HG02973 (cell line): Measurements from ENCODE around the gene IGFBP4.

Source experiments
- ATAC-seq: cut with Tn5 transposase; IDR thresholded peaks from one replicate; pipeline ENCODE4 v1.9.1; 2021; ENCODE audit warnings: moderate library complexity; ENCODE audit not compliant: unreplicated experiment

The IGFBP4 gene

GRCh38 chr17:40431231-40431602, 12.0 kb upstream of the IGFBP4 start:
- no peak for ATAC-seq

GRCh38 chr17:40432864-40433528, 10.3 kb upstream of the IGFBP4 start:
- ATAC-seq = no peak

GRCh38 chr17:40433551-40434415, 9.5 kb upstream of the IGFBP4 start:
- ATAC-seq = no peak

- ATAC-seq = no peak
Observed at GRCh38 chr17:40436636-40437035, 6.6 kb upstream of the IGFBP4 start.

GRCh38 chr17:40437095-40437732, 6.0 kb upstream of the IGFBP4 start:
- ATAC-seq = no peak

- ATAC-seq = no peak
Observed at GRCh38 chr17:40440166-40440565, 3.1 kb upstream of the IGFBP4 start.

- ATAC-seq = no peak
Observed at GRCh38 chr17:40442392-40443195, 656 bp upstream of the IGFBP4 start.

GRCh38 chr17:40443988-40444899, 994 bp downstream of the IGFBP4 start:
- ATAC-seq = no peak

GRCh38 chr17:40445751-40446468, 2.7 kb downstream of the IGFBP4 start:
- no peak for ATAC-seq

GRCh38 chr17:40447148-40447644, 3.9 kb downstream of the IGFBP4 start:
- ATAC-seq = no peak

GRCh38 chr17:40447806-40448205, 4.6 kb downstream of the IGFBP4 start:
- no peak for ATAC-seq

- no peak for ATAC-seq
Observed at GRCh38 chr17:40448213-40448638, 5.0 kb downstream of the IGFBP4 start.

GRCh38 chr17:40448639-40449261, 5.5 kb downstream of the IGFBP4 start:
- ATAC-seq = no peak

- no peak for ATAC-seq
Observed at GRCh38 chr17:40450175-40450574, 6.9 kb downstream of the IGFBP4 start.

GRCh38 chr17:40451420-40451819, 8.2 kb downstream of the IGFBP4 start:
- ATAC-seq = no peak

- ATAC-seq = no peak
Observed at GRCh38 chr17:40452216-40452787, 9.1 kb downstream of the IGFBP4 start.

GRCh38 chr17:40452921-40453378, 9.7 kb downstream of the IGFBP4 start:
- ATAC-seq = no peak

- no peak for ATAC-seq
Observed at GRCh38 chr17:40453881-40454612, 10.8 kb downstream of the IGFBP4 start.
